GM18505 (cell line): ENCODE measurements around the gene CCDC28A.
"Not testable (repeated sequence)": the region's sequence is repeated elsewhere in the genome, so short reads cannot be mapped to it uniquely, and the experiment has no call there.

Source experiments
- ATAC-seq: cut with Tn5 transposase; IDR thresholded peaks from one replicate; pipeline ENCODE4 v1.9.1; 2021; ENCODE audit not compliant: unreplicated experiment
- POLR2A ChIP-seq: IDR thresholded peaks from 4 replicates; pipeline ENCODE4 v1.6.1; 2011; ENCODE audit warnings: borderline replicate concordance; ENCODE audit not compliant: insufficient read depth, insufficient read length; ENCODE audit errors: extremely low read depth

The CCDC28A gene

GRCh38 chr6:138773177-138774091, at the start of gene CCDC28A:
Gene CCDC28A, plus strand, starts transcription at chr6:138773769. Its CDS starts 2,352 bp downstream, at chr6:138776121.
- TF ChIP-seq POLR2A: peak; percentile 71
- peak; percentile 88 for ATAC-seq

- no peak for TF ChIP-seq POLR2A
- ATAC-seq: no peak
Measured at GRCh38 chr6:138724015-138724414, 49.6 kb upstream of the CCDC28A start.

- no peak for TF ChIP-seq POLR2A
- ATAC-seq: no peak
Measured at GRCh38 chr6:138726066-138726756, 47.4 kb upstream of the CCDC28A start.

GRCh38 chr6:138726757-138727097, 46.8 kb upstream of the CCDC28A start:
- ATAC-seq: no peak

GRCh38 chr6:138727182-138727581, 46.4 kb upstream of the CCDC28A start:
- ATAC-seq: no peak
- TF ChIP-seq POLR2A: no peak

More at GRCh38 chr6:138726757-138727097, 46.8 kb upstream of the CCDC28A start:
- no peak for TF ChIP-seq POLR2A

GRCh38 chr6:138728662-138729061, 44.9 kb upstream of the CCDC28A start:
- ATAC-seq: no peak
- no peak for TF ChIP-seq POLR2A

- ATAC-seq: not testable (repeated sequence)
Measured at GRCh38 chr6:138730037-138730436, 43.5 kb upstream of the CCDC28A start.

- no peak for ATAC-seq
- TF ChIP-seq POLR2A: no peak
Measured at GRCh38 chr6:138734585-138734984, 39.0 kb upstream of the CCDC28A start.

GRCh38 chr6:138736640-138737039, 36.9 kb upstream of the CCDC28A start:
- ATAC-seq: no peak
- TF ChIP-seq POLR2A: no peak

- no peak for TF ChIP-seq POLR2A
- ATAC-seq: no peak
Measured at GRCh38 chr6:138752017-138752416, 21.6 kb upstream of the CCDC28A start.

GRCh38 chr6:138757136-138757535, 16.4 kb upstream of the CCDC28A start:
- no peak for TF ChIP-seq POLR2A
- no peak for ATAC-seq

GRCh38 chr6:138765896-138766655, 7.5 kb upstream of the CCDC28A start:
- ATAC-seq: no peak
- no peak for TF ChIP-seq POLR2A

- ATAC-seq: no peak
- no peak for TF ChIP-seq POLR2A
Measured at GRCh38 chr6:138769102-138769676, 4.4 kb upstream of the CCDC28A start.
